Choroid plexus epithelial cell (primary cell): ENCODE data around the gene HIPK3.

ENCODE experiments used
- DNase-seq: peaks from one replicate; pipeline ENCODE4 v3.0.0-alpha.2; 2010; ENCODE audit warnings: low read depth
- H3K4me3 ChIP-seq: 2 replicates; pipeline ENCODE4 v1.5.1; 2011; ENCODE audit warnings: low read depth, mild to moderate bottlenecking, control low read depth, low read length, moderate library complexity
- TF ChIP-seq, protein P1 (sequence below): conservative IDR thresholded peaks from 2 replicates; pipeline ENCODE4 v1.5.1; 2011; ENCODE audit warnings: low read depth, mild to moderate bottlenecking, control low read depth, inconsistent platforms, low read length, moderate library complexity

Gene HIPK3

GRCh38 chr11:33383920-33384209, 126.7 kb downstream of the HIPK3 start:
- TF ChIP-seq, protein P1, sequence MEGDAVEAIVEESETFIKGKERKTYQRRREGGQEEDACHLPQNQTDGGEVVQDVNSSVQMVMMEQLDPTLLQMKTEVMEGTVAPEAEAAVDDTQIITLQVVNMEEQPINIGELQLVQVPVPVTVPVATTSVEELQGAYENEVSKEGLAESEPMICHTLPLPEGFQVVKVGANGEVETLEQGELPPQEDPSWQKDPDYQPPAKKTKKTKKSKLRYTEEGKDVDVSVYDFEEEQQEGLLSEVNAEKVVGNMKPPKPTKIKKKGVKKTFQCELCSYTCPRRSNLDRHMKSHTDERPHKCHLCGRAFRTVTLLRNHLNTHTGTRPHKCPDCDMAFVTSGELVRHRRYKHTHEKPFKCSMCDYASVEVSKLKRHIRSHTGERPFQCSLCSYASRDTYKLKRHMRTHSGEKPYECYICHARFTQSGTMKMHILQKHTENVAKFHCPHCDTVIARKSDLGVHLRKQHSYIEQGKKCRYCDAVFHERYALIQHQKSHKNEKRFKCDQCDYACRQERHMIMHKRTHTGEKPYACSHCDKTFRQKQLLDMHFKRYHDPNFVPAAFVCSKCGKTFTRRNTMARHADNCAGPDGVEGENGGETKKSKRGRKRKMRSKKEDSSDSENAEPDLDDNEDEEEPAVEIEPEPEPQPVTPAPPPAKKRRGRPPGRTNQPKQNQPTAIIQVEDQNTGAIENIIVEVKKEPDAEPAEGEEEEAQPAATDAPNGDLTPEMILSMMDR, result no peak
- H3K4me3 ChIP-seq, result no peak overlapping the region

DNA sequence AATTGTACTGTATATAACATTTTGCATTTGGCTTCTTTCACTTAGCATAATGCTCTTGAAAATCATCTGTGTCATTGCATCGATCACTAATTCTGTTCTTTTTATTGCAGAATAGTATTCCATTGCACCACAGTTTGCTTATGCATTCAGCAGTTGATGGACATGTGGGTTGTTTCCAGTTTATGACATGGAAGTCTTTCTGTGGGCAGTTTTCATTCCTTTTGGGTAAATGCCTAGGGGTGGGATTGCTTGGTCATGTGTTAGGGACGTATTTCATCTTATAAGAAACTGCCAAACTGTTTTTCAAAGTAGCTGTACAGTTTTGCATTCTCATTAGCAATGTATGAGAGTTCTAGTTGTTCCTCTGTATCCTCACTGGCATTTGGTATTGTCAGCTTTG, 127.0 kb downstream of the HIPK3 start:
- H3K4me3 ChIP-seq, result no peak overlapping the region
- TF ChIP-seq, protein P1, result no peak
- DNase-seq, result no peak

More at GRCh38 chr11:33383920-33384209, 126.7 kb downstream of the HIPK3 start:
- DNase-seq, result no peak

DNA sequence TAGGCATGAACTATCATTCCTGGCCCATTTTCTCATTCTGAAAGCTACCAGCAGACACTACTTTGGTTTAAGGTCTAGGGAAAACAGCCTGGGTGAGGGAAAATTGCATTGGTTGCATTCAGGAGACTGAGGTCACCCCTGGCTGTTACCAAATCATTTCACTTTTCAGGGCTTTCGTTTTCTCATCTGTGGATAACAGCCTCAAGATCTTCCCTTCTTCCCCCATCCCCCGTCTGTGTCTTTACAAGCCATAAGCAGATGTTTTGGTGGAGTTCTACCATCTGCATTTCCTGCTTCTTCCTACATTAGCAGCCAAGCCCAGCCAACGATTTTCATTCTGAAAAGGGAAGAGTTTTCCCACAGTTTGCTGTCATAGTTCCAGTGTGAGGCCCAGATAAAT, 130.4 kb downstream of the HIPK3 start:
- TF ChIP-seq, protein P1, result no peak
- no peak overlapping the region for H3K4me3 ChIP-seq
- DNase-seq, result peak; percentile 28

- no peak for DNase-seq
- TF ChIP-seq, protein P1, result no peak
- no peak overlapping the region for H3K4me3 ChIP-seq
These were observed 130.8 kb downstream of the HIPK3 start for GRCh38 chr11:33387996-33388395.

DNA sequence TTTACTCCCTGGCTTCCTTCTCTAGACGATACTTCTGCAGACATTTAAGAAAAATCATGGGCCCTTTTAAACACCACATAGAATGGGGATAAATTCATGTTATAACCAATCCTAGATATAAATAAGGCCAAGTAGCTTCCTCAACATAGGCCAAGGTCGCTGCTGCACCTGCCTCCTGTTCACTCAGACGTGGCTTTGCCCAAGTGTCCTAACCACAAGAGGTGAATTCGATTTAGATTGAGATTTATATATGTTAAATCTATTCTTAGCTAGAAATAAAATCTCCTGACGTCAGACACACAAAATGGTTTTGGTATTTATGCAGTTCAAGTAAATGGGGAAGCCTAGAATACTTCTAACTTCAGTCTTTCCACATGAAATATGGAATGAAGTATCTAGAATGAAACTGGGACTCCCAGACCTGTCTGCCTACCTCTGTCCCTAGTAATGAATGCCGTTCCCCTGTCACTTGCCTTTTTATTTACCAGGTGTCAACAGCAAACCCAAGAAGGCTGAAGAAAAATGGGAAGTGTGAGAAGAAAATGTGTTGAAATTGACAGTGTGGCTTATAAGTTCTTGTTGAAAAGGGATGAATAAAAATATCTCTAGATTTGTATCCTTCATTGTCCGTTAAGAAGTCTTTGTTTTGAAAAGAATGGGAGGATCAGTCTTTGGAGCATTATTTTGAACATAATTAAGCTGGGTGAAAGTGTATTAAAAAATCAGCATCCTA, 131.8 kb downstream of the HIPK3 start:
- no peak overlapping the region for H3K4me3 ChIP-seq
- TF ChIP-seq, protein P1, result no peak

DNA sequence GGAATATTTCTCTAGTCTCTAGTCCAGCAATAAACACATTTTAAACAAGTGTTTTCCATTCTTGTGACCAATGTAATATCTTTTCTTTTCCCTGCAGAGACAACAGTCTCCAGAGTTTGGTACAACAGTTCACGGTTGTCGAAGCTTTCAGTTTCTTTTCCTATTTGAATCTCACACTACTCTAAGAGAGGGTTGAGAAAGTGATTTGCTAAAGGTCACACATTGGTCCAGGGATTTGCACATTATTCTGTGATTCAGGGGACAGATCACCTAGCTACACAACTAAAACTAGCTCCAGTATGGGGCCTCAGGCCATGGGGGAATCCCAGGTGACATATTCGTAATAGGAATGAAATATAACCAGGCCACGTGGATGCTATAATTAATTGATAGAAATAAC, 132.5 kb downstream of the HIPK3 start:
- no peak for DNase-seq
- TF ChIP-seq, protein P1, result no peak
- H3K4me3 ChIP-seq, result no peak overlapping the region

More for the DNA sequence above, 131.8 kb downstream of the HIPK3 start:
- no peak for DNase-seq
